ENCODE results near the gene GAREM1.
"Not testable (repeated sequence)": the region's sequence is repeated elsewhere in the genome, so short reads cannot be mapped to it uniquely, and the experiment has no call there.

GAREM1 gene

DNA sequence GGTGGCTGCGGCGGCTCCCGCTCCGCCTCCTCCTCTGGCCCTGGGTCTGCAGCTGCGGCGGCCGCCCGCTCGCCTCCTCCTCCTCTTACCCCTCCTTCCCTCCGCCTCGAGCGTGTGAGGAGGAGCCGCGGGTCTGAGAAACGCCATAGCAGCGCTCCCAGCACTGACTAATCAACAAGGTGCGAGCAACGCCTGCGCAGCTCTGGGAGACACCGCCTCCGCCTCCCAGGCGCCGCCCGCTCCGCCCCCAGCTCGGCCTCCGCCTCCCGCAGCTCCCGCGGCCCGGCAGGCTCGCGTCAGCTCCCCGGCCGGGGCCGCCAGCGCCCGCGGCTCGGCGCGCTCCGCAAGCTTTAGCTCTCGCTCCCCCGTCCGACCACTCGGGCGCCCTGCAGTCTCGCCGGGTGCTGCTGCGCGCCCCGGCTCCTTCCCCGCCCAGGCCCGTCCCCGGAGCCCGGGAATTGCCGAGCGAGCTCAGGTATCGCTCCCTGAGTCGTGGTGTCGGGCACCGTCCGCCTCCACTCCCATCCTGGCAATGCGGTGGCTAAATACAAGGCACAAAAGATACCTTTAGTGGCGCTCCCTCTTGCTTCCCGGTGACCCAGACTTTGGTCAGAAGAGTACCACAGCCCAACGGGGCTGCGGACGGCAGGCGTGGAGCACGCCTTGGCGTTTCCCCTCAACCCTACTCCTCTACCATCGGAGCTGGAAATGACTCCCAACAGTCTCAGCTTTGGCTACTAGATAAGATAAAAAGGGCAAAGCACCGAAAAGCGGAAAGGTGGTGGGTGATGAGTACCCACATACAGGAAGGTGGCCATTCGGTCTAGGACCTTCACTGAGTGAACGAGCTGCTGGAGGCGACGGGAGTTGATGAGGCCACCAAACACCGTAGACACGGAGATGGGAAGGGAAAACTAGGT lies at the start of gene GAREM1:
GAREM1 (minus strand) TSS at position 169 of the 920 bp plus-strand sequence. CDS start 454 bp downstream, outside the sequence.
- DNase-seq (ENCODE audit: low spot score): peak; percentile 76

DNA sequence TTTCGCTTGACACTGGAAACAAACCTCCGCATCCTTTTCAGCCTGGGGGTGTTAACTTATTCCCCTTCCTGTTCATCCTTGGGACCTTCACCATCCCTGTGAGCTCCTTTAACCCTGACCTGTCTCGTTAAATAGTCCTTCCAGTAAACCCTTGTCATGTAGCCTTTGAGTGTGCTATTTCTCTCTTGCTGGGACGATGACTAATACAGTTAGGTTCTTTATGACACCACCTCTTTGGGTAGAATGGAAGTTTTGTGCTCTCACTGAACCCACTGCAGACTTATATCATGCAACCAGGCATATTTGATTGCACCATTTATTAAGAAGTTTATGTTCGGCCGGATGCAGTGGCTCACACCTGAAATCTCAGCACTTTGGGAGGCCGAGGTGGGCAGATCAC lies 40.5 kb upstream of the GAREM1 start:
- DNase-seq (ENCODE audit: low spot score): no peak

DNA sequence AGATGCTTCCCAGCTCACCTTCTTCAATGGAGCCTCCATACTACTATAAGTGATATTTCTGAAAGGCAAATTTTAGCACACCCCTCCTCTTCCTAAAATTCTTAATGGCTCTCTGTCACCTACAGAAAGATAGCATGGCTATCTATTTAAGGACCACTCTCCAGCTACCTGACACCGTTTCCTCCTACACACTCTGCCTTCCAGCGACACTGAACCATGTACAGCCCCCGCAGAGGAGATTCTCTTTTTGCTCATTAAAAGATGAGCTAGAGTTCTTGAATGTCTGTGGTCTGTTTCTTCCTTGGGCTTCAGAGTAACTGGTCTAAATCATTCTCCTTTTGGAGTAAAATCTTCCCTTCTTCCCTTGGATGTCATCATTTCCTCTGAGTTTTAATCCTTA lies 38.4 kb upstream of the GAREM1 start:
- no peak for DNase-seq (ENCODE audit: low spot score)

DNA sequence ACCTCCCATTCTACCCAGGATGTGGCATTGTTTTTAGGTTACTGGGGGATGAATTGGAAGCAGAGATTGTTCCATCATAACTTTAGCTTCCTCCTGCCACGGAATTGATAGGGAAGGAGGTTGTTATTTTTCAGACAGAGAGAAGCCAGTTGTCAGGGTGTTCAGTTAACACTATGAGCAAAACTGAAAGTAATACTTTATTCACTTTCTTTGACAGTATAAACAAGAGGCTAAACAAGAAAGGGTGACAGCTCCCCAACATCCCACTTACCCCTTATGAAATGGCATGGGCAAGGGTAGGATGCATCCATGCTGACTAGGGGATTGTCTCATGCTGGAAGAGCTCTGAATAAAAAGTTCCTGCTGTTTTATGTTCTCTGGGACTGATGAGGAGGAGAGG lies 36.4 kb upstream of the GAREM1 start:
- DNase-seq (ENCODE audit: low spot score): no peak

DNA sequence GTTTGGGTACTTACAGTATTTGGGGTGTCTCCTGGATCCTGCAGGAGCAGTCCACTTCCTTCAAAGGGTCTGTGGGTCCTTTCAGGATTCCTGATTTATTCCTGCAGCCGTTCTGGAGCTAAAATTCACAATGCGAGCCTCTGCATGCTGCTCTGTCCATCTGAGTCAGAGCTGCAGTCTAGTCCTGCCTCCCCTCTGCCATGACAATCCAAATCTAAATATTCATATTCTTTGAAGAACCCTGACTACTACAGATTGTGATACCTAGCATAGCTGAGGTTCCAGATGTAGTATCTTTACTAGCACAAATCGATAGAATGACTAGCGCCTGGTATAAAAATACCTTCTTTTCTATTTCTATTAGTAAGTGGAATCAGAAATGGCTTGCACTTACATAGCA lies 31.3 kb upstream of the GAREM1 start:
- no peak for DNase-seq (ENCODE audit: low spot score)

DNA sequence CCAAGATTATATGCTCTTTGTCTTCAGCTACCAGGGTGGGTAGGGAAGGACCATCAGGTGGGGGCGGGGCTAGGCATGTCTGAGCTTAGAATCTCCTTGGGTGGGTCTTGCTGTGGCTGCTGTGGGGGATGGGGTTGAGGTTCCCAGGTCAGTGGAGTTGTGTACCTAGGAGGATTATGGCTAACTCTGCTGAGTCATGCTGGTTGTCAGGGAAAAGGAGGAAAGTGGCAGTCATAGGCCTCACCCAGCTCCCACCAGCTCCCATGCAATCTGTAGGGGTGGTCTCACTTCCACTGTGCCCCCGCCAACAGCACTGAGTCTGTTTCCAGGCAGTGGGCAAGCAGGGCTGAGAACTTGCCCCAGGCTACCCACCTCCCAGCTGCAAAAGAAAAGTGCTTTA lies 30.6 kb upstream of the GAREM1 start:
- not testable (repeated sequence) for DNase-seq (ENCODE audit: low spot score)

DNA sequence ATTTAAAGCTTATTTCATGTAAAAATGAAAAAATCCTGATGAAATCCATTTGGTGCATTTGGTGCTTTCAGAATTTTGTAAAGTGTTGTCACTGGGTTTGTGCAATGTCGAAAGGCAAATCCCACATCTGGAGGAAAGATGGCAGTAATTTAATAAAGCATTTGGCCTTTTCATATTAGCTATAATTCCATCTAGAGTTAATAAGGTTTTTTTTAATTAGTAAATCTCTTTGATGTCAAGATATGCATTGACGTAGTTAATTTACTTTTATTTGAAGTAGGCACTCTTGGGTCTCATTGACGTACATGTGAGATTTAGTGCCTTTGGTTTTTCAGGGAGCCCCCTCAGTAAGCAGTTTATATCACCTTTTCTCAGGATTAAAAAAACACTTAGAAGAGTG lies 12.3 kb upstream of the GAREM1 start:
- DNase-seq (ENCODE audit: low spot score): no peak

DNA sequence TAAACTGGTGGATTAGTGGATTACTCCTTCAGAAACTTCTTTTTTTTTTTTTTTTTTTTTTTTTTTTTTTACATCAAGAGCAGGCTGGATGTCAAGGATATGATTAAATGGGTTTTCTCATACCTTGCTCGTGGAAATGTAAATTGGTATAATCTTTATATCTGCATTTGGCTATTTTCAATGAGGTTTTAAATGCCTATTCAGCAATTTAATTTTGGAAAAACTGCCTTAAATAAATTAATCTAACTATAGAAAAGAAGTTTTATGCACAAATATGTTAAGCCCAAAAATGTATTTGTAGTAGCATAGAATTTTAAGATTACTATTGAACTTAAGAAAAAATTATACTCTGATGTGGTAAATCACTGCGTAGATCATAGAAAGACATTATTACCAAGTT lies 11.4 kb upstream of the GAREM1 start:
- DNase-seq (ENCODE audit: low spot score): no peak

DNA sequence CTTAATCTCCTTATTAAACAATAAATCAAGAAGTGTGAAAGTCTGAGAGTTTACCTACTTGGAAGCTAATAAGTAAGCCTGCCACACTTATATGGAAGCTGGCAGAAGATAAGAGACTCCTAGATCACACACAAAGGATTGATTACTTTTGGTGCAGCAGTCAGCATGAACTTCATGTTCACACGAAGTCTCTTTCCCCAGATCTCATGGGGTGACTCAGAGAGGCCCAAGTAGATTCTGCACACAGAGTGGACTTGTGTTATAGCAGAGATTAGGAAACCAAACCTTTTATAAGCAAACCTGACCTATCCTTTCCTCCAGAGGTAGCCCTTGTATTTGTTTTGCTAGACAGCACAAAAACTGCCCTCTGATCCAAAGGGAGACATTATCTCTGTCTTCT lies 9.9 kb upstream of the GAREM1 start:
- no peak for DNase-seq (ENCODE audit: low spot score)

DNA sequence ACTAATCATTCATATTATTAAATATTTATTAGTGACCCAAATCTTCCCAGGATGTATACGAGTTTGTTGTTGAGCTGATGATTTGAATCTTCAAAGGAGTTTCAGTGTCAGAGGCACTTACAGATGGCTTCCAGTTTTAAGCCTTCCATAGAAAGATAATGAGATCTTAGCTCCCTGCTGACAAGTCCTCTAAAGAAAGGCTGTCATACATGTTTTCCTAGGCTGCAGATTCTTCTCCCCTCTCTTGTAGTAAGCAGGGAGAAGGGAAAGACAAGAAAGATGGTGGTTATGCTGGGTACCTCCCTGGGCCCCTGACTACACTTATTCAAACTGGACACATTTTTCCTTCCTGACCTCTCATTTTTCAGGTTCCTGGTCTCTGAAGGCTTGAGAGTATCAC lies 8.1 kb upstream of the GAREM1 start:
- DNase-seq (ENCODE audit: low spot score): no peak

DNA sequence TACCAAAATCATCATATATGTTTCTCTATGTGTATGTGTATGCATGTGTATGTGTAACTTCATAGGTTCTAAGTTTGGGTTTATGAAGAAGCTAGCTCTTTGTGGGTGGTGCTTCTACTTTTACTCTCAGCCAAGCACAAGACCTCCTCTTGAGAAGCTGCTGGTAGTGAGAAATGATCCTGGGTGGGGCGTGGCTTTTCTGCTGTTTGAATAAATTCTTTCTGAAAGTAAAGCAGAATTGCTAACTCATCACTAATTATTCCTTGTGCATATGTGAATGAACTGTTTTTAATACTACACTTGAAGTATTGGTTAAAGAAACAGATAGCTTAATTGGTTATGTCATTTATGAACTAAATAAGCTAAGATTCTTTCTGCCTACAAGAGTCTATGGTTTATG lies 7.6 kb upstream of the GAREM1 start:
- no peak for DNase-seq (ENCODE audit: low spot score)

DNA sequence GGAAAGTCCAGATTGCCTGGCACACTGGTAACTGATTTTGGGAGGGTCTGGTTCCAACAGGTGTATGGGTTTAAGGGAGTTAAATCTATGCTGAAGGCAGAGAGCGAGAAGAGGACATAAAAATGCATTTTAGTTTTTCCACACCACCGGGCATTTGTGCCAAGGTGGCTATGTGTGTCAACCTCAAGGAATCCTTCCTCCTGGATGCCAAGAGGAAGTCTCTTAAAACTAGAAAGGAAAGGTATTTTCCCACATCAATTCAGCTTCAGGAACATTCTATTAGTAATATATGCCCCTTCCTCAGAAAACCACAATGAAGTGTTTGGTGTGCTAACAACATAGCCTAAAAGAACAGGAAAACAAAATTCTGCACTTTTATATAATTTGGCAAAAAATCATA lies 5.4 kb upstream of the GAREM1 start:
- DNase-seq (ENCODE audit: low spot score): no peak

DNA sequence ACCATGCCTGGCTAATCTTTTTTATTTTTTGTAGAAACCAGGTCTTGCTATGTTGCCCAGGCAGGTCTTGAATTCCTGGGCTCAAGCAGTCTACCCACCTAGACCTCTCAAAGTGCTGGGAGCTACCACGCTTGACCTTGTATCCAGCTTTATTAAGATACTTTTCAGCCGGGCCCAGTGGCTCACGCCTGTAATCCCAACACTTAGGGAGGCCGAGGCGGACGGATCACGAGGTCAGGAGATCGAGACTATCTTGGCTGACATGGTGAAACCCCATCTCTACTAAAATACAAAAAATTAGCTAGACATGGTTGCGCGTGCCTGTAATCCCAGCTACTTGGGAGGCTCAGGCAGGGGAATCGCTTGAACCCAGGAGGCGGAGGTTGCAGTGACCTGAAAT lies 4.4 kb upstream of the GAREM1 start:
- DNase-seq (ENCODE audit: low spot score): not testable (repeated sequence)

DNA sequence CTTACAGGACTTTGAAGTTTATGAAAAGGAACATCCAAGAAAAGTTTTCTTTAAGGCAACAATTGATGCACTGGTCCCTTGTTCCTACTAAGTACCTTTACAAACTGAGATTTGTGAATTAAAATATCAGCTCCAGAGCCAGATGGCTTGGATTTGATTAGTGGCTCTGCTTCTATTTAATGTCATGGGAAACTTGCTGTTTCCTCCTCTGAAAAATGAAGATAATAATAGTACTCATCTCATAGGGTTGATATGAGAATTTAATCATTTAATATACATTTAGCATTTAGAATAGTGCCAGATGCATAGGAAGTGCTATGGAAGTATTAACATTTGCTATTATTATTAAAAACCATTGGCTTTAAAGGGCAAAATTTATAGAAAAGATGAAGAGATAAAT lies 2.6 kb upstream of the GAREM1 start:
- no peak for DNase-seq (ENCODE audit: low spot score)

DNA sequence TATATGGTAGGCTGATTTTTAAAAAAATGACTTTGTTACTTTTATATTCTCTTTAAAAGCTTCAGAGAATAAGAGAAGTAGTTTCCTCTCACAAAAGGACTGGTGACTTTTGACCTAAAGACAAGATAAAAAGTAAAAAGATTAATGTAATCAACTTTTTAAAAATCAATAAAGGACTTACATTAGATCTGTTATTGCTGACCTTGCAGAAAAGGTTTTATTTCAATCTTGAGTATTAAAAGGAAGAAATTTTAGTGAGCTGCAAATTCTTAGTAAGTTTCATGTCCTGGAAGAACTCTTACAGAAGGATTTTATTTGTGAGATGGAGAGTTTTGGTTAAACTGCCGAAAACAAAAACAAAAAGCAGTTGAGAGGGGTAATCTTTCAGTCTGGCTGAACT lies 2.2 kb upstream of the GAREM1 start:
- DNase-seq (ENCODE audit: low spot score): no peak

DNA sequence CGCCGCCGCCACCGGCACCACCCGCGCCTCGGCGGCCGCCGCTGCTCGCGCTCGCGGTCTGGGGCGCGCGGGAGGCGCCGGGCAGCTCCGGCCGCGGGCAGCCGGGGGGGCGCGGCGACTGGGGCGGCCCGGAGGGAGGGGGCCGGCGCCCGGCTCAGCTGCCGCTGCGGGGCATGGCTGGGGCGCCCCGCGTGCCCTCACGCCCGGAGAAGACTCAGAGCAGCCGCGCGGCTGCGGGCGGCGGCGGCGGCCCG lies 295 bp downstream of the GAREM1 start:
- no peak for DNase-seq (ENCODE audit: low spot score)

DNA sequence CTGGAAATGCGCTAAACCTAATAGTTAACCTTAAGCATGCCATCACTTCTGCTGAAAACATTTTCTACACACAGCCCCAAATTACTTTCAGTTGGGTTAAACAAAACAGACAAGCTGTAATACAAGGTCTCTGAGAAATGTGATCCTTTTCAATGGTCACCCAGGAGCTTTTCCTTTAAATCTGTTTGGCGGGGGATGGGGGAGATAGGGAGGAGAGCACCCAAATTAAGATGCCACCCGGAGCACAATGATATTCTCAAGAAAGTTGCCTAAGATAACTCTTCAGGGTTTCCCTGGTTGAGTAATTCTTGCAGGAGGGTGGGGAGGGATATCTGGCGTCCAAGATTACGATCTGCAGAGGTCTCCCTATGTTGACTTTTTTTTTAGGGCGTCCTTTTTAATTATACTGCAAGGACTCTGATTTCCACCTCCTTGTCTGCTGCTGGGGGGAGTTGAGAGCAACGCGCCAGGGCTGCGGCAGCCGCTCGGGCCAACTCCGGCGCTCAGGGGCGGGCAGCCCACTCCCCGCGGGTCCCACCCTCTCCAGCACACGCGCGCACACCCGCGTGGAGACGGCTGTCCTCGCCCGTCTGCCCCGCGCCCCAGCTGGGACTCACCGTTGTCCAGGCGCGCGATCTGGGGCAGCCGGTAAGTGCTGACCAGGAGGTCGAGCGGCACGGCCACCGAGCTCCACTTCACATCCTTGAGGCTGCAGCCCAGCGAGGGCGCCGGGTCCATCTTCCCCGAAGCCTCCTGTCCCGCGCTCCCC lies 807 bp downstream of the GAREM1 start:
- no peak for DNase-seq (ENCODE audit: low spot score)

DNA sequence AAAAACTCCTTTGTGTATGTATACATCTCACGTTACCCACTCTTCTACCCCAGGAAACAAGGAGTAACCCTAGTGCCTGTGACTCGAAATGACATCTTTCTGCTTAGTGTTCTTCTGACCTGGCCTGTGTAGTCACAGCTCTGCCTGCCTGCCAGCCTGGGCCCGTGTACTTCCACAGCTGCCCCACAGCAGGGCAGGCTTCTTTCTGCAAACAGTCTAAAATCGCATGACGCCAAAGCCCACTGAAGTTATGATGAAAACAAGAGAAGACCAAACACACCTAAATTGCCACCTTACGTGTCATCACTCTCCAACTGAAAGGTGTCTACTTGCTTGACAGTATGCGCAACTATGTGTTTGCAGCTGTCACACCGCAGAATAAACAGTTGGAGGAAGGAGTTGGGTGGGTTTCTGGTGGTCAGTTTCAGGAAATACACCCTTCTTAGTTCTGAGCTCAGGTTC lies 1.5 kb downstream of the GAREM1 start:
- no peak for DNase-seq (ENCODE audit: low spot score)

DNA sequence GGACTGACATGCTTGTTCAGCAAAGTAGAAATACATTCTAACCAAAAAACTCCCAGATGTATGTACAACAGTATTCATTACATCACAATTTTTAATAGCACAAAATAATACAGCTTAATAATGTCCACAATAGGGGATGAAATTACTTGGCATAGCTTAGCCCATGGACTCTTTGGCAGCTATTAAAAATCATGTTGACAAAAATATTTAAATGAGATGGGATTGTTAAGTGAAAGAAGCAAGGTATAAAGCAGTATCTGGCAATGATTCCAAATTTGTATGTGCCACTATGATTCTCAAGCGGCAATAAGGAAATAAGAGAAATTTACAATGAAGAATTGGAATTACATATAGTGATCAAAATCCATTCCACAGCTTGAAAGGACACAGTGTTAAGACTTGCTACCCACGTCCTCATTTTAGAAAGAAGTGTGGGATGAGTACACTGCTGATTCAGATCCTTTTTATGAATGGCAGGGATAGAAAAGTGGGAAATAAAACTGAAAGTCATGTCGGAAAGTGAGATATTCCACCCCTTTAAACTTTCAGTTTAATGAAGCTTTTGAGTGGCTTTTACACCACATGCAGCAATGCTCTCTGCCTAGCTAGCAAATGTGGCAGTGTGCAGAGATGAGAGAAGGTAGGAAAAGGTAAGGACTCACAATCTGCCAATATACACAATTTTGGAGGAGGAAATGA lies 2.4 kb downstream of the GAREM1 start:
- no peak for DNase-seq (ENCODE audit: low spot score)

DNA sequence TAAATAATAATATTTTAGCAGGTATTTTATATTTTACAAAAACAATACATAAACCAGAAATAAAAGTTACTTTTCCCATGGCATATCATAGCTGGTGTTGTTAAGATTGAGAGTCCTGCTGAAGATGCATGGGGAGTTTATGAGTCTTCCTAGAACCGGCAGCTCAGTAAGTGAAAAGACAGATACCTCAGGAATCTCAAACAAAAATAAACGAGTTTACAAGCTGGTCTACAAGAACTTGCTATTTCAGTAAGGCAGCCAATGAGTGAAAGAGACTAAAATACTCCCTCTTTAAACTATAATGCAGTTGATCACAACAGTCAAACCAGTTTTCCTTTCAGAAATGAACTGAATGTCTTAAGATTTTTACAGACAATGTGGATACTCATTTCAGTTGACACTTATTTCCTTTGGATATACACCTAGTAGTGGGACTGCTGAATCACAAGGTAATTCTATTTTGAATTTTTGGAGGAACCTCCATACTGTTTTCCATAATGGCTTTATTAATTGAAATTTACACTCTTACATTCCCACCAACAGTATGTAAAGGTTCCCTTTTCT lies 8.9 kb downstream of the GAREM1 start:
- no peak for DNase-seq (ENCODE audit: low spot score)

DNA sequence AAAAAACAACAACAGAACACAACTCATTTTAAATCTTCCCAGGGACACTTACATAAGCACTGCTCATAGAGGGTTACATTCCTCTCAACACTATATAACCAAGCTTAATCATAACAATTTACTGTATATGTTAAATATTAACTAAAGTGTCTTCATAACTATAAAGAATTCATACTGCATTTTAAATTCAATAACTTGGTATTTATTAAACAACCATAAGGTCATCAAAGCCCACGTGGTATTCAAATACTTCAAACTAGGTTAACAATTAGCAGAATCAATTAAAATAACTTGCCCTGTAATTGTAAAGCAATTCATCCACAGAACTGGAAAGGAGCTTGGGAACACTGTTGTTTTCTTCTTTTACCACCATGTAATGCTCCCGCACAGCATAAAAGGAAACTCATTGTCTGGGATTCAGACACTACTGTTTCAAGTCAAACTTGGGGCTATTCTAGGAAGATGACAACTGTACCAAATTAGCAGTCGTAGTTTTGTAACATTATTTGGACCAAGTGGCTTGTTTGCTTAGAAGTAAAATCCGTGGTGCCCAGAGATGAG lies 10.4 kb downstream of the GAREM1 start:
- DNase-seq (ENCODE audit: low spot score): no peak

All from CD4-positive, alpha-beta T cell treated with Interleukin-15 for 4 hours (primary cell).